RPMI7951 (cell line): ENCODE results near the gene CXCR5. TPM values are rescaled to one million over a fixed set of nuclear protein-coding genes. Genes with fewer than 3 reads are reported as not detected.
"Not testable (repeated sequence)": the region's sequence is repeated elsewhere in the genome, so short reads cannot be mapped to it uniquely, and the experiment has no call there.

Experiments
- DNase-seq: peaks from one replicate; pipeline ENCODE4 v3.0.0-alpha.2; 2012; ENCODE audit warnings: low read depth
- total RNA-seq: library from RNA; depleted of rRNA; stranded (reverse); fragments of >200 nt; shearing (Covaris generic); gene quantifications from 2 replicates; pipeline ENCODE4 v1.2.3, GENCODE V29; 2014; rRNA removed

Gene CXCR5
- total RNA-seq, result not detected in 2 replicates

- peak; percentile 49 for DNase-seq
These were observed at the start of gene CXCR5 for GRCh38 chr11:118883368-118884071. CXCR5 (plus strand) TSS chr11:118883892; CDS start chr11:118883942, 50 bp downstream.

- DNase-seq, result peak; percentile 31
These were observed 49.2 kb upstream of the CXCR5 start for GRCh38 chr11:118834427-118835028.

GRCh38 chr11:118837868-118838267, 45.8 kb upstream of the CXCR5 start:
- DNase-seq, result no peak

- DNase-seq, result no peak
These were observed 44.7 kb upstream of the CXCR5 start for GRCh38 chr11:118838905-118839553.

GRCh38 chr11:118841469-118842242, 42.0 kb upstream of the CXCR5 start:
- no peak for DNase-seq

GRCh38 chr11:118842369-118842768, 41.3 kb upstream of the CXCR5 start:
- peak; percentile 29 for DNase-seq

- DNase-seq, result not testable (repeated sequence)
These were observed 40.8 kb upstream of the CXCR5 start for GRCh38 chr11:118842843-118843242.

GRCh38 chr11:118843565-118843964, 40.1 kb upstream of the CXCR5 start:
- no peak for DNase-seq

GRCh38 chr11:118845369-118845768, 38.3 kb upstream of the CXCR5 start:
- DNase-seq, result no peak

GRCh38 chr11:118846181-118846935, 37.3 kb upstream of the CXCR5 start:
- DNase-seq, result no peak

- DNase-seq, result no peak
These were observed 33.9 kb upstream of the CXCR5 start for GRCh38 chr11:118849825-118850224.

GRCh38 chr11:118851970-118852369, 31.7 kb upstream of the CXCR5 start:
- DNase-seq, result no peak

- no peak for DNase-seq
These were observed 30.0 kb upstream of the CXCR5 start for GRCh38 chr11:118853678-118854077.

GRCh38 chr11:118856314-118856713, 27.4 kb upstream of the CXCR5 start:
- peak; percentile 10 for DNase-seq

GRCh38 chr11:118857385-118857784, 26.3 kb upstream of the CXCR5 start:
- DNase-seq, result no peak

- no peak for DNase-seq
These were observed 23.7 kb upstream of the CXCR5 start for GRCh38 chr11:118859973-118860372.

- no peak for DNase-seq
These were observed 15.0 kb upstream of the CXCR5 start for GRCh38 chr11:118868659-118869058.

GRCh38 chr11:118870396-118871343, 13.0 kb upstream of the CXCR5 start:
- peak; percentile 59 for DNase-seq

- DNase-seq, result no peak
These were observed 11.3 kb upstream of the CXCR5 start for GRCh38 chr11:118872403-118872821.

- no peak for DNase-seq
These were observed 9.9 kb upstream of the CXCR5 start for GRCh38 chr11:118873804-118874203.
